Measurements from ENCODE around the gene GPR68. TPM values are rescaled to one million over a fixed set of nuclear protein-coding genes. Genes with fewer than 3 reads are reported as not detected.

The GPR68 gene
- 0.11 and 0.50 TPM in 2 replicates for total RNA-seq
- long read RNA-seq, result 0 reads

GRCh38 chr14:91244501-91244901 is at the start of gene GPR68:
GPR68 (minus strand) TSS chr14:91244704; CDS start chr14:91235050, 9,654 bp downstream.
- H3K36me3 Mint-ChIP-seq (ENCODE audit: unreplicated experiment), result no peaks in the 10 kb centered on the region
- H3K27ac Mint-ChIP-seq (ENCODE audit: unreplicated experiment), result peak within 1 kb of the TSS; percentile 68
- TF ChIP-seq CTCF (IDR thresholded peaks at IDR 0.05), result no peak
- no peak for DNase-seq (ENCODE audit: extremely low spot score, unreplicated experiment)
- H3K4me1 Mint-ChIP-seq (ENCODE audit: unreplicated experiment), result peaks cover 21% of the 10 kb centered on the region
- no peak within 1 kb of the TSS for H3K4me3 Mint-ChIP-seq (ENCODE audit: unreplicated experiment)
- H3K27me3 Mint-ChIP-seq (ENCODE audit: unreplicated experiment), result no peaks in the 10 kb centered on the region
- peaks cover 13% of the 10 kb centered on the region for H3K9me3 Mint-ChIP-seq (ENCODE audit: unreplicated experiment)

GRCh38 chr14:91294153-91294552 is 49.6 kb upstream of the GPR68 start:
- no peaks in the 10 kb centered on the region for H3K27me3 Mint-ChIP-seq (ENCODE audit: unreplicated experiment)
- H3K27ac Mint-ChIP-seq (ENCODE audit: unreplicated experiment), result no peak overlapping the region
- H3K36me3 Mint-ChIP-seq (ENCODE audit: unreplicated experiment), result no peaks in the 10 kb centered on the region
- H3K4me1 Mint-ChIP-seq (ENCODE audit: unreplicated experiment), result no peaks in the 10 kb centered on the region
- no peaks in the 10 kb centered on the region for H3K9me3 Mint-ChIP-seq (ENCODE audit: unreplicated experiment)
- TF ChIP-seq CTCF (IDR thresholded peaks at IDR 0.05), result no peak
- DNase-seq (ENCODE audit: extremely low spot score, unreplicated experiment), result no peak
- H3K4me3 Mint-ChIP-seq (ENCODE audit: unreplicated experiment), result no peak overlapping the region

GRCh38 chr14:91293281-91293680 is 48.8 kb upstream of the GPR68 start:
- H3K27ac Mint-ChIP-seq (ENCODE audit: unreplicated experiment), result no peak overlapping the region

GRCh38 chr14:91292491-91292890 is 48.0 kb upstream of the GPR68 start:
- Mint-ChIP-seq H3K9me3 (ENCODE audit: unreplicated experiment) (no peaks in the 10 kb centered on the region), H3K27ac (ENCODE audit: unreplicated experiment) (no peak overlapping the region), H3K4me1 (ENCODE audit: unreplicated experiment) (no peaks in the 10 kb centered on the region), H3K4me3 (ENCODE audit: unreplicated experiment) (no peak overlapping the region), H3K36me3 (ENCODE audit: unreplicated experiment) (no peaks in the 10 kb centered on the region), H3K27me3 (ENCODE audit: unreplicated experiment) (no peaks in the 10 kb centered on the region)
- no peak for DNase-seq (ENCODE audit: extremely low spot score, unreplicated experiment)
- no peak for TF ChIP-seq CTCF (IDR thresholded peaks at IDR 0.05)

More at GRCh38 chr14:91293281-91293680, 48.8 kb upstream of the GPR68 start:
- no peaks in the 10 kb centered on the region for H3K4me1 Mint-ChIP-seq (ENCODE audit: unreplicated experiment)
- no peaks in the 10 kb centered on the region for H3K9me3 Mint-ChIP-seq (ENCODE audit: unreplicated experiment)
- DNase-seq (ENCODE audit: extremely low spot score, unreplicated experiment), result no peak
- H3K4me3 Mint-ChIP-seq (ENCODE audit: unreplicated experiment), result no peak overlapping the region
- no peaks in the 10 kb centered on the region for H3K27me3 Mint-ChIP-seq (ENCODE audit: unreplicated experiment)
- no peak for TF ChIP-seq CTCF (IDR thresholded peaks at IDR 0.05)
- H3K36me3 Mint-ChIP-seq (ENCODE audit: unreplicated experiment), result no peaks in the 10 kb centered on the region

GRCh38 chr14:91291786-91292405 is 47.4 kb upstream of the GPR68 start:
- no peak overlapping the region for H3K27ac Mint-ChIP-seq (ENCODE audit: unreplicated experiment)
- no peak overlapping the region for H3K4me3 Mint-ChIP-seq (ENCODE audit: unreplicated experiment)
- H3K27me3 Mint-ChIP-seq (ENCODE audit: unreplicated experiment), result no peaks in the 10 kb centered on the region
- TF ChIP-seq CTCF (IDR thresholded peaks at IDR 0.05), result no peak
- H3K36me3 Mint-ChIP-seq (ENCODE audit: unreplicated experiment), result no peaks in the 10 kb centered on the region
- no peaks in the 10 kb centered on the region for H3K9me3 Mint-ChIP-seq (ENCODE audit: unreplicated experiment)
- DNase-seq (ENCODE audit: extremely low spot score, unreplicated experiment), result no peak
- no peaks in the 10 kb centered on the region for H3K4me1 Mint-ChIP-seq (ENCODE audit: unreplicated experiment)
